ENCODE data around the gene ACADS.

- TF ChIP-seq CTCF (IDR thresholded peaks at IDR 0.05; ENCODE audit: control extremely low read depth in 1 of 3, insufficient read depth in 1 of 3, low read depth in 1 of 3, low read length in 3 of 3) (no peak), RFX5 (IDR thresholded peaks at IDR 0.05; ENCODE audit: borderline replicate concordance, low read depth, low read length) (no peak), FOSL1 (IDR thresholded peaks at IDR 0.05; ENCODE audit: insufficient read depth, low read depth, low read length) (no peak), RBBP5 (IDR thresholded peaks at IDR 0.05; ENCODE audit: borderline replicate concordance, low read depth, low read length) (no peak), GABPA (IDR thresholded peaks at IDR 0.05; ENCODE audit: borderline replicate concordance, insufficient read depth, low read length) (no peak), POLR2A (IDR thresholded peaks at IDR 0.05; ENCODE audit: control extremely low read depth in 1 of 2, low read depth in 2 of 2, low read length in 2 of 2) (no peak)
These were observed 33.0 kb upstream of the ACADS start for GRCh38 chr12:120692524-120693033.
